Fibroblast of lung (primary cell): ENCODE results near the gene TMEM127. TPM values are rescaled to one million over a fixed set of nuclear protein-coding genes. Genes with fewer than 3 reads are reported as not detected.

Source experiments
- DNase-seq, 2 donors: peaks; one replicate each; pipeline versions ENCODE4 v3.0.0 to v3.0.0-alpha.2; 2010; ENCODE audit warnings: low read depth in 2 of 2
- H2AFZ ChIP-seq: 2 replicates; pipeline ENCODE4 v1.5.1; 2012; ENCODE audit warnings: low read length, control low read depth, inconsistent platforms
- H3K27ac ChIP-seq: 2 replicates; pipeline ENCODE4 v1.5.1; 2011; ENCODE audit warnings: low read length, control low read depth; ENCODE audit not compliant: insufficient read depth
- H3K27me3 ChIP-seq: 2 replicates; pipeline ENCODE4 v1.5.1; 2011; ENCODE audit warnings: mild to moderate bottlenecking, low read length; ENCODE audit not compliant: control insufficient read depth, insufficient read depth
- H3K36me3 ChIP-seq: 2 replicates; pipeline ENCODE4 v1.5.1; 2011; ENCODE audit warnings: low read length; ENCODE audit not compliant: control insufficient read depth, insufficient read depth
- H3K4me1 ChIP-seq: 2 replicates; pipeline ENCODE4 v1.5.1; 2011; ENCODE audit warnings: low read length; ENCODE audit not compliant: control insufficient read depth, insufficient read depth; ENCODE audit errors: extremely low read depth
- H3K4me2 ChIP-seq: 2 replicates; pipeline ENCODE4 v1.5.1; 2011; ENCODE audit warnings: low read length, control low read depth; ENCODE audit not compliant: insufficient read depth; ENCODE audit errors: extremely low read depth
- H3K4me3 ChIP-seq, 4 experiments: fragments of 200-600 bp in 1 of 4; sonication (generic) in 1 of 4; replicated peaks in 1 of 4; 2 replicates each; pipeline ENCODE4 v1.5.1; 2011 to 2016; ENCODE audit warnings: low read length in 4 of 4, low read depth in 3 of 4, mild to moderate bottlenecking in 3 of 4, control low read depth in 2 of 4, inconsistent platforms in 1 of 4, mixed read lengths in 1 of 4; ENCODE audit not compliant: insufficient read depth in 1 of 4; ENCODE audit errors: control extremely low read depth in 1 of 4
- H3K79me2 ChIP-seq: 2 replicates; pipeline ENCODE4 v1.5.1; 2012; ENCODE audit warnings: mild to moderate bottlenecking, low read length, inconsistent platforms; ENCODE audit not compliant: control insufficient read depth, insufficient read depth
- H3K9ac ChIP-seq: 2 replicates; pipeline ENCODE4 v1.5.1; 2011; ENCODE audit warnings: mild to moderate bottlenecking, low read length, control low read depth; ENCODE audit not compliant: insufficient read depth
- H3K9me3 ChIP-seq: 2 replicates; pipeline ENCODE4 v1.5.1; 2012; ENCODE audit warnings: low read depth, low read length; ENCODE audit not compliant: control insufficient read depth, insufficient read depth
- H4K20me1 ChIP-seq: 2 replicates; pipeline ENCODE4 v1.5.1; 2011; ENCODE audit warnings: low read length; ENCODE audit not compliant: control insufficient read depth, insufficient read depth; ENCODE audit errors: extremely low read depth
- CTCF ChIP-seq, 2 donors: IDR thresholded peaks in 1 of 2; conservative IDR thresholded peaks in 1 of 2; 1 replicate in 1 of 2; 2 replicates in 1 of 2; pipeline ENCODE4 v1.5.1; 2011 to 2012; ENCODE audit warnings: low read length in 2 of 2, control low read depth in 1 of 2, inconsistent platforms in 1 of 2, low read depth in 1 of 2, mild to moderate bottlenecking in 1 of 2
- EZH2 ChIP-seq: IDR thresholded peaks from 2 replicates; pipeline ENCODE4 v1.5.1; 2012; ENCODE audit warnings: low read length, control low read depth, mild to moderate bottlenecking; ENCODE audit errors: missing control alignments
- polyA plus RNA-seq, 2 donors: library from polyadenylated mRNA; depleted of rRNA in 1 of 2; stranded (reverse) in 1 of 2; unstranded in 1 of 2; fragments of >200 nt; gene quantifications; 2 replicates each; pipeline ENCODE4 v1.2.1, GENCODE V29; 2011 to 2012; ENCODE audit warnings: missing spikeins in 1 of 2
- total RNA-seq: library from RNA; depleted of rRNA; stranded (reverse); fragments of >200 nt; gene quantifications from 2 replicates; pipeline ENCODE4 v1.2.1, GENCODE V29; 2014

Gene TMEM127
- total and polyA plus RNA-seq, 2 donors (not counting 1 experiment from before 2014, with no cell fraction given): 20.8 to 48.0 TPM

GRCh38 chr2:96264086-96264485 is 1.7 kb downstream of the TMEM127 start:
- DNase-seq: no peak
- Histone ChIP-seq H3K4me2 (peak overlapping the region; percentile 93), H4K20me1 (no peaks in the 10 kb centered on the region), H3K27ac (no peak overlapping the region), H3K9me3 (no peaks in the 10 kb centered on the region), H3K4me1 (peaks cover 34% of the 10 kb centered on the region), H3K79me2 (peaks cover 61% of the 10 kb centered on the region), H3K27me3 (no peaks in the 10 kb centered on the region), H3K36me3 (peaks cover 5% of the 10 kb centered on the region), H3K4me3 (peak overlapping the region; percentile 9 to 98 (median 75)), H2AFZ (no peak overlapping the region), H3K9ac (no peak overlapping the region)
- no peak for TF ChIP-seq EZH2
- no peak for TF ChIP-seq CTCF (conservative IDR thresholded peaks at IDR 0.05 in 1 of 2, IDR thresholded peaks at IDR 0.05 in 1 of 2; ENCODE audit: low read depth in 1 of 2, low read length in 2 of 2)

- H3K27me3 ChIP-seq: no peaks in the 10 kb centered on the region
- no peak for DNase-seq
- H3K4me1 ChIP-seq: peaks cover 34% of the 10 kb centered on the region
- no peak overlapping the region for H3K4me3 ChIP-seq
- H3K9me3 ChIP-seq: no peaks in the 10 kb centered on the region
- H3K27ac ChIP-seq: no peak overlapping the region
- no peak overlapping the region for H2AFZ ChIP-seq
- no peak overlapping the region for H3K9ac ChIP-seq
- H3K79me2 ChIP-seq: peaks cover 65% of the 10 kb centered on the region
- TF ChIP-seq EZH2 (no peak), CTCF (conservative IDR thresholded peaks at IDR 0.05 in 1 of 2, IDR thresholded peaks at IDR 0.05 in 1 of 2; ENCODE audit: low read depth in 1 of 2, low read length in 2 of 2) (no peak)
- no peak overlapping the region for H3K4me2 ChIP-seq
- H4K20me1 ChIP-seq: no peaks in the 10 kb centered on the region
- H3K36me3 ChIP-seq: no peaks in the 10 kb centered on the region
Observed at GRCh38 chr2:96262306-96262705, 3.5 kb downstream of the TMEM127 start.

- H4K20me1 ChIP-seq: no peaks in the 10 kb centered on the region
- no peak overlapping the region for H3K9ac ChIP-seq
- H3K27ac ChIP-seq: no peak overlapping the region
Observed at GRCh38 chr2:96261328-96262003, 4.3 kb downstream of the TMEM127 start.

More at GRCh38 chr2:96261328-96262003, 4.3 kb downstream of the TMEM127 start:
- no peaks in the 10 kb centered on the region for H3K36me3 ChIP-seq
- no peak overlapping the region for H3K4me2 ChIP-seq
- no peak for DNase-seq
- H3K9me3 ChIP-seq: no peaks in the 10 kb centered on the region
- H3K4me1 ChIP-seq: peaks cover 32% of the 10 kb centered on the region
- TF ChIP-seq EZH2: no peak
- no peak for TF ChIP-seq CTCF (conservative IDR thresholded peaks at IDR 0.05 in 1 of 2, IDR thresholded peaks at IDR 0.05 in 1 of 2; ENCODE audit: low read depth in 1 of 2, low read length in 2 of 2)
- H3K27me3 ChIP-seq: no peaks in the 10 kb centered on the region
- H3K4me3 ChIP-seq: no peak overlapping the region
- peaks cover 59% of the 10 kb centered on the region for H3K79me2 ChIP-seq
- no peak overlapping the region for H2AFZ ChIP-seq
